CD14-positive monocyte (primary cell): ENCODE measurements around the gene ETV1. TPM values are rescaled to one million over a fixed set of nuclear protein-coding genes. Genes with fewer than 3 reads are reported as not detected.

Experiments used
- DNase-seq, 3 donors: peaks; one replicate each; pipeline ENCODE4 v3.0.0-alpha.2; 2011 to 2022
- H2AFZ ChIP-seq: 2 replicates; pipeline ENCODE4 v1.6.0; 2012; ENCODE audit warnings: mild to moderate bottlenecking, low read depth, low read length, inconsistent platforms; ENCODE audit not compliant: insufficient read depth, poor library complexity, severe bottlenecking
- H3K27ac ChIP-seq, 2 donors: 1 replicate in 1 of 2; 2 replicates in 1 of 2; pipeline ENCODE4 v1.5.1; 2012 to 2013; ENCODE audit warnings: low read length in 2 of 2, control low read depth in 1 of 2, inconsistent platforms in 1 of 2, low read depth in 1 of 2, mild to moderate bottlenecking in 1 of 2
- H3K27me3 ChIP-seq, 2 donors: one replicate each; pipeline versions ENCODE4 v1.6.0 to v1.6.1; 2011 to 2013; ENCODE audit warnings: low read length in 2 of 2; ENCODE audit not compliant: control insufficient read depth in 2 of 2, insufficient read depth in 2 of 2
- H3K36me3 ChIP-seq, 2 donors: replicated peaks in 1 of 2; 1 replicate in 1 of 2; 2 replicates in 1 of 2; pipeline versions ENCODE4 v1.5.1 to v1.6.1; 2012 to 2013; ENCODE audit warnings: low read length in 2 of 2, control low read depth in 1 of 2, inconsistent platforms in 1 of 2, mild to moderate bottlenecking in 1 of 2; ENCODE audit not compliant: insufficient read depth in 2 of 2, control insufficient read depth in 1 of 2
- H3K4me1 ChIP-seq, 2 donors: 1 replicate in 1 of 2; 2 replicates in 1 of 2; pipeline versions ENCODE4 v1.5.1 to v1.6.1; 2012 to 2013; ENCODE audit warnings: low read length in 2 of 2, control low read depth in 1 of 2, inconsistent platforms in 1 of 2, mild to moderate bottlenecking in 1 of 2, moderate library complexity in 1 of 2; ENCODE audit not compliant: insufficient read depth in 2 of 2, control insufficient read depth in 1 of 2
- H3K4me2 ChIP-seq: replicated peaks from 2 replicates; pipeline ENCODE3; 2012; ENCODE audit warnings: low read length, moderate library complexity, mild to moderate bottlenecking; ENCODE audit not compliant: poor library complexity, severe bottlenecking; ENCODE audit errors: extremely low read depth
- H3K4me3 ChIP-seq, 3 experiments: fragments of 200-600 bp in 1 of 3; sonication (generic) in 1 of 3; replicated peaks in 1 of 3; 1 replicate in 2 of 3; 2 replicates in 1 of 3; pipeline ENCODE4 v1.5.1; 2011 to 2013; ENCODE audit warnings: low read length in 3 of 3, mild to moderate bottlenecking in 3 of 3, control low read depth in 2 of 3, low read depth in 2 of 3, inconsistent platforms in 1 of 3, moderate library complexity in 1 of 3
- H3K79me2 ChIP-seq: 2 replicates; pipeline ENCODE4 v1.6.0; 2012; ENCODE audit warnings: mild to moderate bottlenecking, control low read depth, inconsistent platforms, low read length, moderate library complexity; ENCODE audit not compliant: insufficient read depth
- H3K9ac ChIP-seq: 2 replicates; pipeline ENCODE4 v1.6.0; 2017; ENCODE audit warnings: low read length, mild to moderate bottlenecking; ENCODE audit not compliant: insufficient read depth, poor library complexity, severe bottlenecking
- H3K9me3 ChIP-seq, 2 donors: replicated peaks in 1 of 2; 1 replicate in 1 of 2; 2 replicates in 1 of 2; pipeline versions ENCODE4 v1.5.1 to v1.6.1; 2012 to 2013; ENCODE audit warnings: low read length in 2 of 2, control low read depth in 1 of 2; ENCODE audit not compliant: control insufficient read depth in 1 of 2, insufficient read depth in 1 of 2
- H4K20me1 ChIP-seq: 2 replicates; pipeline ENCODE4 v1.6.0; 2012; ENCODE audit warnings: mild to moderate bottlenecking, low read length, control low read depth, moderate library complexity; ENCODE audit not compliant: insufficient read depth
- H3K27ac Mint-ChIP-seq, 7 donors: one replicate each; pipeline ENCODE4 v1.8.0; 2020; ENCODE audit warnings: mild to moderate bottlenecking in 7 of 7, mixed read lengths in 7 of 7, moderate library complexity in 6 of 7, inconsistent platforms in 2 of 7
- H3K27me3 Mint-ChIP-seq, 3 donors: one replicate each; pipeline ENCODE4 v1.8.0; 2021 to 2022; ENCODE audit warnings: low read depth in 3 of 3, mild to moderate bottlenecking in 3 of 3, mixed read lengths in 3 of 3, moderate library complexity in 3 of 3, inconsistent platforms in 1 of 3
- H3K36me3 Mint-ChIP-seq, 2 donors: one replicate each; pipeline ENCODE4 v1.8.0; 2020; ENCODE audit warnings: mixed read lengths in 2 of 2, inconsistent platforms in 1 of 2, mild to moderate bottlenecking in 1 of 2
- H3K4me1 Mint-ChIP-seq: one replicate; pipeline ENCODE4 v1.8.0; 2020; ENCODE audit warnings: mild to moderate bottlenecking, mixed read lengths
- H3K4me3 Mint-ChIP-seq, 2 donors: one replicate each; pipeline ENCODE4 v1.8.0; 2020; ENCODE audit warnings: mild to moderate bottlenecking in 2 of 2, mixed read lengths in 2 of 2, moderate library complexity in 1 of 2
- H3K9me3 Mint-ChIP-seq, 7 donors: one replicate each; pipeline ENCODE4 v1.8.0; 2020 to 2022; ENCODE audit warnings: mixed read lengths in 7 of 7, mild to moderate bottlenecking in 6 of 7, moderate library complexity in 6 of 7, inconsistent platforms in 2 of 7
- WGBS: methylation state at CpG from one replicate; pipeline ENCODE4 v1.1.5; 2013; ENCODE audit warnings: missing lambda C conversion rate; ENCODE audit not compliant: insufficient coverage; 5-methylcytosine and 5-hydroxymethylcytosine counted together
- intact Hi-C, 2 donors: fragments of 100-400 bp; cut with micrococcal nuclease; formaldehyde crosslinking; loops; one replicate each; pipeline versions ENCODE4 v1.15.0 to v1.15.1; 2023
- polyA plus RNA-seq, 3 donors: library from polyadenylated mRNA; depleted of rRNA in 1 of 3; unstranded in 2 of 3; stranded (reverse) in 1 of 3; fragments of 300-500 nt in 2 of 3; fragments of >200 nt in 1 of 3; fragmentation: Illumina TruSeq in 2 of 3; gene quantifications; 1 replicate in 2 of 3; 2 replicates in 1 of 3; pipeline ENCODE4 v1.2.3, GENCODE V29; 2012 to 2021
- TF ChIP-seq, protein P1 (sequence below): fragments of 200-600 bp; IDR thresholded peaks from one replicate; pipeline ENCODE4 v1.8.0; 2022; ENCODE audit warnings: antibody characterized with exemption, mild to moderate bottlenecking

The ETV1 gene
- polyA plus RNA-seq, 3 donors: not detected

- no peaks in the 10 kb centered on the region for H3K9me3 ChIP-seq
- Mint-ChIP-seq H3K4me1 (peaks cover 4% of the 10 kb centered on the region), H3K27ac (no peak overlapping the region), H3K9me3 (peaks cover 0 to 4% (median 0%) of the 10 kb centered on the region in 7 donors), H3K27me3 (peaks cover 0 to 15% (median 9%) of the 10 kb centered on the region in 3 donors), H3K4me3 (no peak overlapping the region), H3K36me3 (no peaks in the 10 kb centered on the region)
- H3K36me3 ChIP-seq: no peaks in the 10 kb centered on the region
- H3K27ac ChIP-seq: no peak overlapping the region
- no peaks in the 10 kb centered on the region for H3K79me2 ChIP-seq
- H2AFZ ChIP-seq: no peak overlapping the region
- no peaks in the 10 kb centered on the region for H4K20me1 ChIP-seq
- H3K4me2 ChIP-seq: no peak overlapping the region
- peaks cover 4 to 5% of the 10 kb centered on the region in 2 donors for H3K4me1 ChIP-seq
- intact Hi-C loops: no loop called here
- no CpG with 5 or more reads among the region's 2 CpGs for WGBS
- DNase-seq: no peak
- H3K4me3 ChIP-seq: no peak overlapping the region
- no peak overlapping the region for H3K9ac ChIP-seq
- TF ChIP-seq, protein P1, sequence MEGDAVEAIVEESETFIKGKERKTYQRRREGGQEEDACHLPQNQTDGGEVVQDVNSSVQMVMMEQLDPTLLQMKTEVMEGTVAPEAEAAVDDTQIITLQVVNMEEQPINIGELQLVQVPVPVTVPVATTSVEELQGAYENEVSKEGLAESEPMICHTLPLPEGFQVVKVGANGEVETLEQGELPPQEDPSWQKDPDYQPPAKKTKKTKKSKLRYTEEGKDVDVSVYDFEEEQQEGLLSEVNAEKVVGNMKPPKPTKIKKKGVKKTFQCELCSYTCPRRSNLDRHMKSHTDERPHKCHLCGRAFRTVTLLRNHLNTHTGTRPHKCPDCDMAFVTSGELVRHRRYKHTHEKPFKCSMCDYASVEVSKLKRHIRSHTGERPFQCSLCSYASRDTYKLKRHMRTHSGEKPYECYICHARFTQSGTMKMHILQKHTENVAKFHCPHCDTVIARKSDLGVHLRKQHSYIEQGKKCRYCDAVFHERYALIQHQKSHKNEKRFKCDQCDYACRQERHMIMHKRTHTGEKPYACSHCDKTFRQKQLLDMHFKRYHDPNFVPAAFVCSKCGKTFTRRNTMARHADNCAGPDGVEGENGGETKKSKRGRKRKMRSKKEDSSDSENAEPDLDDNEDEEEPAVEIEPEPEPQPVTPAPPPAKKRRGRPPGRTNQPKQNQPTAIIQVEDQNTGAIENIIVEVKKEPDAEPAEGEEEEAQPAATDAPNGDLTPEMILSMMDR: no peak
- peaks cover 16 to 19% of the 10 kb centered on the region in 2 donors for H3K27me3 ChIP-seq
These were observed 73.6 kb downstream of the ETV1 start for GRCh38 chr7:13915891-13916290.

DNA sequence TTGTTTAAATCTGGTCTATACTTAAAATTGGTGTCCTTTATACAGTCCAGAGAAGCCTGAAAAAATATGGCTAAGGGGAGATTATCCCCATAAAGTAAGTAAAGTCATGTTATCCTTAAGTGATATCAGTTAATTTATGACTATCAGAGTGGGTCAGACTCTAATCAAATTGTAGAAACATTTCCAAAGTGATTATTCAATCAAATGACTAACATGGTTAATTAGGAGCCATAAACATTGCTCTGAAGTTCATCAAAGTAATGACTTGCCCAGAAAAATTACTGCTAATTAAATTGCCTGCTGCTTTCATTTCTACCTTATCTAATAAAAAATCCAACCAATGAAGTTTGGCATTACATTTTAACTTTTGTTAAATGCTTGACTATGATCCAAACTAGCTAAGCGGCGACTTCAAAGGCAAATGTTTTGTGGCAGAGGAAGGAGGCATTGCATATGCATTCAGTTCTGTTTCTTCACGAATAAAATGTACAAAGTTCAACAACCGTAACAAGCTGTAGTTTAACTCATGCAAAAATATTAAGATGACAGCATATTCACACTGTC is 76.7 kb downstream of the ETV1 start:
- intact Hi-C loops: no loop called here
- H3K4me1 ChIP-seq: peaks cover 15 to 23% of the 10 kb centered on the region in 2 donors
- 90% methylated on average over 2 of the region's 4 CpGs for WGBS
- H3K9ac ChIP-seq: no peak overlapping the region
- TF ChIP-seq, protein P1: no peak
- peaks cover 16 to 24% of the 10 kb centered on the region in 2 donors for H3K27me3 ChIP-seq
- Mint-ChIP-seq H3K36me3 (no peaks in the 10 kb centered on the region), H3K4me3 (no peak overlapping the region), H3K27ac (no peak overlapping the region), H3K9me3 (peaks cover 0 to 3% (median 0%) of the 10 kb centered on the region in 7 donors), H3K4me1 (peaks cover 19% of the 10 kb centered on the region), H3K27me3 (peaks cover 5 to 28% (median 13%) of the 10 kb centered on the region in 3 donors)
- H3K4me2 ChIP-seq: no peak overlapping the region
- H3K4me3 ChIP-seq: no peak overlapping the region
- H3K9me3 ChIP-seq: no peaks in the 10 kb centered on the region
- no peaks in the 10 kb centered on the region for H3K79me2 ChIP-seq
- no peaks in the 10 kb centered on the region for H4K20me1 ChIP-seq
- no peaks in the 10 kb centered on the region for H3K36me3 ChIP-seq
- H2AFZ ChIP-seq: no peak overlapping the region
- no peak overlapping the region for H3K27ac ChIP-seq
- DNase-seq: no peak
